Measurements from ENCODE around the gene RAP1GAP. TPM values are rescaled to one million over a fixed set of nuclear protein-coding genes. Genes with fewer than 3 reads are reported as not detected.

The RAP1GAP gene
- total and polyA plus RNA-seq, 4 donors: 8.6 to 23.1 (median 11.3) TPM

DNA sequence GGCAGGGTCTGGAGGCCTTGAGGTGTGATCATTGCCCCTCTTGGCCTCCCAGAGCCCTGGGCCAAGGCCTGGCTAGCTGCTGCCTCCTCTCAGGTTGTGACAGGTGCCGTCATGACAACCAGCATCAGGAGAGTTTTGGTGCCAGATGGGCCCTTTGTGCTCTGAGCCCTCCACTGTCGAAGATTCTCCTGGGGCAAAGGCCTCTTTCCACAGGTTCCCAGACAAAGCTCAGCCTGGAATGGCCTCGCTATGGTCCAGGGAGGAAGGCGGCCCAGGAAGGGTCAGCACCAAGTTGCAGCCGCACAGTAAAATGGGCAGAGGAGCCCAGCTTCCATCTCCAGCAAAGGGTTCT, 81.6 kb downstream of the RAP1GAP start (continued):
- TF ChIP-seq, protein P1, sequence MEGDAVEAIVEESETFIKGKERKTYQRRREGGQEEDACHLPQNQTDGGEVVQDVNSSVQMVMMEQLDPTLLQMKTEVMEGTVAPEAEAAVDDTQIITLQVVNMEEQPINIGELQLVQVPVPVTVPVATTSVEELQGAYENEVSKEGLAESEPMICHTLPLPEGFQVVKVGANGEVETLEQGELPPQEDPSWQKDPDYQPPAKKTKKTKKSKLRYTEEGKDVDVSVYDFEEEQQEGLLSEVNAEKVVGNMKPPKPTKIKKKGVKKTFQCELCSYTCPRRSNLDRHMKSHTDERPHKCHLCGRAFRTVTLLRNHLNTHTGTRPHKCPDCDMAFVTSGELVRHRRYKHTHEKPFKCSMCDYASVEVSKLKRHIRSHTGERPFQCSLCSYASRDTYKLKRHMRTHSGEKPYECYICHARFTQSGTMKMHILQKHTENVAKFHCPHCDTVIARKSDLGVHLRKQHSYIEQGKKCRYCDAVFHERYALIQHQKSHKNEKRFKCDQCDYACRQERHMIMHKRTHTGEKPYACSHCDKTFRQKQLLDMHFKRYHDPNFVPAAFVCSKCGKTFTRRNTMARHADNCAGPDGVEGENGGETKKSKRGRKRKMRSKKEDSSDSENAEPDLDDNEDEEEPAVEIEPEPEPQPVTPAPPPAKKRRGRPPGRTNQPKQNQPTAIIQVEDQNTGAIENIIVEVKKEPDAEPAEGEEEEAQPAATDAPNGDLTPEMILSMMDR (IDR thresholded peaks at IDR 0.05; ENCODE audit: low read depth, low read length, missing input control): no peak

DNA sequence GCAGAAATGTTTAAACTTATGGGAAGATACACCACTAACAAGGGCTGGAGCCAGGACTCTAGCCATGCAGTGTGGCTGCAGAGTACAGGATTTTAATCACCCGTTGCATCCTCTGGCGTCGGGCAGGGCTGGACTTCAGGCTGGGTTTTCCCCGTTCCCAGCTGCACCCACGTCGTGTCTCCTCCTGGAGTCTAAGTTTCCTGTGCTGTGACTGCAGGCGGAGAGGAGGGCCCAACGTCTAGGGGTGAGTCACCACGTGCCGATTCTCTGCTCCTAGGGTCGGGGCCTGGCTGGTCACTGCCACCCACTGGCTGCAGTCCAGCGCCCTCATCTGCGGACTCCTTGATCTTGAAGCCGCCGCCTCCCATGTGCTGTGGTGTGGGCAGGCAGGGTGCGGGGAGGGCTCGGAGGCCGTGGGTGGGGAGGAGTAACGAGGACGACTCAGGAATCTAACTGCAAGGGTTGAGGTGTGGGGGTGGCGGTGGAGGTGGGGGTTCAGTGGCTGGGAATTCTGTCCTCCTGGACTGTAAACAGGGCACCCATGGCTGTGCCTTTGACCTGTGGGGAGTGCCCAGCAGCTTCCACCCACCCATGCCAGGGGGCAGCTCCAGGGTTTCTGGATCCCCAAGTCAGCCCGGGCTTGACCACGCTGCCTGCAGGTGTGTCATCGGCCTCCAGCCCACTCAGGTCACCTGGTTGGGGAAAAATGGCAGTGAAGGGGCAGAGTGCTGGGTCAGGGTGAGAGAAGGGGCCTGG, 82.1 kb downstream of the RAP1GAP start:
- Histone ChIP-seq H3K27ac (ENCODE audit: low read depth in 1 of 2, low read length in 2 of 2) (no peak overlapping the region), H3K9me3 (ENCODE audit: control insufficient read depth in 4 of 4, low read length in 3 of 4) (no peaks in the 10 kb centered on the region), H3K9ac (ENCODE audit: low read depth in 1 of 2, low read length in 2 of 2) (no peak overlapping the region), H3K4me1 (ENCODE audit: control insufficient read depth in 4 of 4, insufficient read depth in 4 of 4, low read length in 3 of 4) (peaks cover 0 to 4% (median 0%) of the 10 kb centered on the region in 4 donors), H3K4me3 (ENCODE audit: low read depth in 1 of 3, low read length in 3 of 3) (no peak overlapping the region), H3K27me3 (ENCODE audit: control insufficient read depth in 4 of 4, insufficient read depth in 4 of 4, low read length in 3 of 4) (no peaks in the 10 kb centered on the region), H3K36me3 (ENCODE audit: control insufficient read depth in 4 of 4, insufficient read depth in 3 of 4, low read depth in 1 of 4, low read length in 3 of 4) (no peaks in the 10 kb centered on the region)
- WGBS: 27% methylated on average over 24 of the region's 24 CpGs
- DNase-seq (ENCODE audit: low spot score): no peak
- TF ChIP-seq RAD21 (IDR thresholded peaks at IDR 0.05) (peak in 1 of 2 donors; percentile 43), JUND (IDR thresholded peaks at IDR 0.05) (no peak)

DNA sequence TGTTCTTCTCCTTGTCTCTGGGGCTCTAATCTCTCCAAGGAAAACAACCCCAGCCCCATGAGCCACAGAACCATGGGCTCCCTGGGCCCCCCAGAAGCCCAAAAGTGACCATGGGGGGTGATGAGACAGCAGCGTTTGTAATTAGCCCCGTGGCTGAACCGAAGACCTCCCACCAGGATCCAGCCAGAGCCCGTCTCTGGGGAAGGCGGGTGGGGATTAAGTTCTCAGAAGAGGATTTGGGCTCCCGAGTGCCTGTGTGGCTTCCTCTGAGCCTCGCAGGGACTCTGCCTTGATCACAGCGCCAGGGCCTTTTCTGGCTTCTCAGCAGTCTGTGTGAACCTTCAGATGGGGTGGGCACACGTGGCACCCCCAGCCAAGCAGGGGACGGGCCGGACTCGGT, 82.9 kb downstream of the RAP1GAP start:
- H3K4me3 ChIP-seq (ENCODE audit: low read depth in 1 of 3, low read length in 3 of 3): no peak overlapping the region
- DNase-seq (ENCODE audit: low spot score): no peak

DNA sequence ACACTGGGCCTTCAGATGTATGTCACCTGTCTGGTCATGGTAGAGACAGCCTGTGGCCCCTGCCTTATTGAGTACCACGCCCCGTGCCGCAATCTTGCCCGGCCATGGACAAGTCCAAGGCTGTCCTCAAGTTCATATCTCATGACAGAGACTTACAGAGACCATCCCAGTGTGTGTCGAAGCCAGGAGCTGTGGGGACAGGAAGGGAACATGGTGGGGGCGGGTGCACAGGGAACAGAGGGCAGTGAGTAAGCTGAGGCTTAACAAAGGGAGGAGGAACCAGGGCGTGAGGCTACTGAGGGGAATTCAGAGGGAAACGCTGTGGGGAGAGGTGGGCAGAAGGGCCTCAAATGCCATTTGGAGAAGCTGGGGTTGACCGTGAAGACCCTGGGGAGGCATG, 84.1 kb downstream of the RAP1GAP start:
- H3K9ac ChIP-seq (ENCODE audit: low read depth in 1 of 2, low read length in 2 of 2): no peak overlapping the region
- TF ChIP-seq JUND (IDR thresholded peaks at IDR 0.05) (no peak), GABPA (IDR thresholded peaks at IDR 0.05 in 1 of 2, conservative IDR thresholded peaks at IDR 0.05 in 1 of 2) (no peak), TAF1 (conservative IDR thresholded peaks at IDR 0.05) (no peak), FOXA2 (IDR thresholded peaks at IDR 0.05) (no peak)
- TF ChIP-seq, protein P2, sequence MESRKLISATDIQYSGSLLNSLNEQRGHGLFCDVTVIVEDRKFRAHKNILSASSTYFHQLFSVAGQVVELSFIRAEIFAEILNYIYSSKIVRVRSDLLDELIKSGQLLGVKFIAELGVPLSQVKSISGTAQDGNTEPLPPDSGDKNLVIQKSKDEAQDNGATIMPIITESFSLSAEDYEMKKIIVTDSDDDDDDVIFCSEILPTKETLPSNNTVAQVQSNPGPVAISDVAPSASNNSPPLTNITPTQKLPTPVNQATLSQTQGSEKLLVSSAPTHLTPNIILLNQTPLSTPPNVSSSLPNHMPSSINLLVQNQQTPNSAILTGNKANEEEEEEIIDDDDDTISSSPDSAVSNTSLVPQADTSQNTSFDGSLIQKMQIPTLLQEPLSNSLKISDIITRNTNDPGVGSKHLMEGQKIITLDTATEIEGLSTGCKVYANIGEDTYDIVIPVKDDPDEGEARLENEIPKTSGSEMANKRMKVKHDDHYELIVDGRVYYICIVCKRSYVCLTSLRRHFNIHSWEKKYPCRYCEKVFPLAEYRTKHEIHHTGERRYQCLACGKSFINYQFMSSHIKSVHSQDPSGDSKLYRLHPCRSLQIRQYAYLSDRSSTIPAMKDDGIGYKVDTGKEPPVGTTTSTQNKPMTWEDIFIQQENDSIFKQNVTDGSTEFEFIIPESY (IDR thresholded peaks at IDR 0.05): no peak
- TF ChIP-seq, protein P3, sequence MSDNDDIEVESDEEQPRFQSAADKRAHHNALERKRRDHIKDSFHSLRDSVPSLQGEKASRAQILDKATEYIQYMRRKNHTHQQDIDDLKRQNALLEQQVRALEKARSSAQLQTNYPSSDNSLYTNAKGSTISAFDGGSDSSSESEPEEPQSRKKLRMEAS (IDR thresholded peaks at IDR 0.05): no peak
- TF ChIP-seq, protein P4, sequence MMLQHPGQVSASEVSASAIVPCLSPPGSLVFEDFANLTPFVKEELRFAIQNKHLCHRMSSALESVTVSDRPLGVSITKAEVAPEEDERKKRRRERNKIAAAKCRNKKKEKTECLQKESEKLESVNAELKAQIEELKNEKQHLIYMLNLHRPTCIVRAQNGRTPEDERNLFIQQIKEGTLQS (IDR thresholded peaks at IDR 0.05): no peak
- H3K9me3 ChIP-seq (ENCODE audit: control insufficient read depth in 4 of 4, low read length in 3 of 4): no peaks in the 10 kb centered on the region
- no peak overlapping the region for H3K27ac ChIP-seq (ENCODE audit: low read depth in 1 of 2, low read length in 2 of 2)
- no peaks in the 10 kb centered on the region for H3K36me3 ChIP-seq (ENCODE audit: control insufficient read depth in 4 of 4, insufficient read depth in 3 of 4, low read depth in 1 of 4, low read length in 3 of 4)
- no peak overlapping the region for H3K4me3 ChIP-seq (ENCODE audit: low read depth in 1 of 3, low read length in 3 of 3)
- 76% methylated on average over 9 of the region's 9 CpGs for WGBS
- peaks cover 0 to 4% (median 0%) of the 10 kb centered on the region in 4 donors for H3K4me1 ChIP-seq (ENCODE audit: control insufficient read depth in 4 of 4, insufficient read depth in 4 of 4, low read length in 3 of 4)
- DNase-seq (ENCODE audit: low spot score): no peak
- H3K27me3 ChIP-seq (ENCODE audit: control insufficient read depth in 4 of 4, insufficient read depth in 4 of 4, low read length in 3 of 4): no peaks in the 10 kb centered on the region

More for the DNA sequence above, 82.9 kb downstream of the RAP1GAP start:
- 58% methylated on average over 12 of the region's 12 CpGs for WGBS
- no peak for TF ChIP-seq SP1 (IDR thresholded peaks at IDR 0.05)
- TF ChIP-seq GABPA (IDR thresholded peaks at IDR 0.05 in 1 of 2, conservative IDR thresholded peaks at IDR 0.05 in 1 of 2): no peak
- TF ChIP-seq RAD21 (IDR thresholded peaks at IDR 0.05): no peak
- Histone ChIP-seq H3K36me3 (ENCODE audit: control insufficient read depth in 4 of 4, insufficient read depth in 3 of 4, low read depth in 1 of 4, low read length in 3 of 4) (no peaks in the 10 kb centered on the region), H3K4me1 (ENCODE audit: control insufficient read depth in 4 of 4, insufficient read depth in 4 of 4, low read length in 3 of 4) (peaks cover 0 to 4% (median 0%) of the 10 kb centered on the region in 4 donors), H3K27me3 (ENCODE audit: control insufficient read depth in 4 of 4, insufficient read depth in 4 of 4, low read length in 3 of 4) (no peaks in the 10 kb centered on the region), H3K27ac (ENCODE audit: low read depth in 1 of 2, low read length in 2 of 2) (no peak overlapping the region), H3K9me3 (ENCODE audit: control insufficient read depth in 4 of 4, low read length in 3 of 4) (no peaks in the 10 kb centered on the region), H3K9ac (ENCODE audit: low read depth in 1 of 2, low read length in 2 of 2) (no peak overlapping the region)

All from liver (tissue), 9 donors.